ENCODE measurements around the gene DHX8.

- TF ChIP-seq CTCF (IDR thresholded peaks at IDR 0.05), result no peak
- no peak for TF ChIP-seq POLR2A (IDR thresholded peaks at IDR 0.05)
These were observed 45.4 kb downstream of the DHX8 start for GRCh38 chr17:43528988-43529814.
